ENCODE data around the gene TTC17. TPM values are rescaled to one million over a fixed set of nuclear protein-coding genes. Genes with fewer than 3 reads are reported as not detected.

TTC17 gene
- total and polyA plus RNA-seq, 9 of the 15 experiments (the other 6 are each of a cell fraction or from before 2014, with no cell fraction given), result 19.7 to 99.1 (median 53.3) TPM

DNA sequence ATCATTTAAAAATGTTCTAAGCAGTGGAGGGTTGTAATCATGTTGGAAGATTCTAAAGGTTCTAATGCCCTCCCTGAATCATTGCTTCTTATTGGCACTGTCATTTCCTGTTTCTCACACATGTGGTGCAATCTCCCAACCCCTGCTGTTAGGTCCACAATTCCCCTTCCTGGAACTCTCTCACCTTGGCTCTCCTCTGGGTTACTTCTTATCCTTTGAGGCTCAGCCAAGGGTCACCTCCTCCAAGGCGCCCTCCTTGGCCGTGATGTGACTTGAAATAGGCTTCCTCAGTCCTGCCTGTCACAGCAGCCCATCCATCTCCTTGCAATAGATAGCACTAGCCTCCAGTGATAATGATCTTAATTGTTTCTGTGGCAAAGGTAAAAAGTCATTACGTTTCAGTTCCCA lies 149.8 kb downstream of the TTC17 start:
- no peaks in the 10 kb centered on the region for H3K9me1 ChIP-seq (ENCODE audit: control insufficient read depth, insufficient read depth, low read length)
- in situ Hi-C loops (cut with MboI) (no loop called here), intact Hi-C loops (cut with micrococcal nuclease) (no loop called here)
- POLR2A ChIA-PET, result interaction anchor here (0.6 kb wide), 1 partner anchor 24 kb away, joined by 4 read pairs; no protein-coding TSS in a partner anchor
- peak; percentile 74 for TF ChIP-seq ZFP36 (IDR thresholded peaks at IDR 0.05; ENCODE audit: low read depth, low read length, partially characterized antibody)
- TF ChIP-seq, protein P1, sequence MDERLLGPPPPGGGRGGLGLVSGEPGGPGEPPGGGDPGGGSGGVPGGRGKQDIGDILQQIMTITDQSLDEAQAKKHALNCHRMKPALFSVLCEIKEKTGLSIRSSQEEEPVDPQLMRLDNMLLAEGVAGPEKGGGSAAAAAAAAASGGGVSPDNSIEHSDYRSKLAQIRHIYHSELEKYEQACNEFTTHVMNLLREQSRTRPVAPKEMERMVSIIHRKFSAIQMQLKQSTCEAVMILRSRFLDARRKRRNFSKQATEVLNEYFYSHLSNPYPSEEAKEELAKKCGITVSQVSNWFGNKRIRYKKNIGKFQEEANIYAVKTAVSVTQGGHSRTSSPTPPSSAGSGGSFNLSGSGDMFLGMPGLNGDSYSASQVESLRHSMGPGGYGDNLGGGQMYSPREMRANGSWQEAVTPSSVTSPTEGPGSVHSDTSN (CRISPR knock-in tag; IDR thresholded peaks at IDR 0.05; ENCODE audit: low read depth), result no peak
- TF ChIP-seq, protein P1 (tag; conservative IDR thresholded peaks at IDR 0.05; ENCODE audit: low read depth), result 0 out of 2 replicates have a peak, but pooled peaks have one; percentile 18
- TF ChIP-seq, protein P2, sequence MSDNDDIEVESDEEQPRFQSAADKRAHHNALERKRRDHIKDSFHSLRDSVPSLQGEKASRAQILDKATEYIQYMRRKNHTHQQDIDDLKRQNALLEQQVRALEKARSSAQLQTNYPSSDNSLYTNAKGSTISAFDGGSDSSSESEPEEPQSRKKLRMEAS (CRISPR knock-in tag; IDR thresholded peaks at IDR 0.05), result no peak
- TF ChIP-seq, protein P3, sequence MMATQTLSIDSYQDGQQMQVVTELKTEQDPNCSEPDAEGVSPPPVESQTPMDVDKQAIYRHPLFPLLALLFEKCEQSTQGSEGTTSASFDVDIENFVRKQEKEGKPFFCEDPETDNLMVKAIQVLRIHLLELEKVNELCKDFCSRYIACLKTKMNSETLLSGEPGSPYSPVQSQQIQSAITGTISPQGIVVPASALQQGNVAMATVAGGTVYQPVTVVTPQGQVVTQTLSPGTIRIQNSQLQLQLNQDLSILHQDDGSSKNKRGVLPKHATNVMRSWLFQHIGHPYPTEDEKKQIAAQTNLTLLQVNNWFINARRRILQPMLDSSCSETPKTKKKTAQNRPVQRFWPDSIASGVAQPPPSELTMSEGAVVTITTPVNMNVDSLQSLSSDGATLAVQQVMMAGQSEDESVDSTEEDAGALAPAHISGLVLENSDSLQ (IDR thresholded peaks at IDR 0.05), result 0 out of 2 replicates have a peak, but pooled peaks have one; percentile 20
- peak; percentile 36 for TF ChIP-seq MEIS2 (IDR thresholded peaks at IDR 0.05; ENCODE audit: partially characterized antibody)
- H3K4me2 ChIP-seq (ENCODE audit: insufficient read depth, low read length), result no peak overlapping the region
- no peak for ATAC-seq
- no peaks in the 10 kb centered on the region for H3K36me3 ChIP-seq (ENCODE audit: control insufficient read depth, insufficient read depth, low read length)
- no peak overlapping the region for H3K9ac ChIP-seq (ENCODE audit: insufficient read depth in 1 of 2, low read depth in 2 of 2, low read length in 2 of 2)
- peaks cover 4 to 31% of the 10 kb centered on the region in 2 experiments; a peak in 4 of 5 replicates for H3K27me3 ChIP-seq (ENCODE audit: control insufficient read depth in 2 of 2, insufficient read depth in 2 of 2, low read length in 2 of 2)
- H3K4me3 ChIP-seq, result no peak overlapping the region
- H3K9me3 ChIP-seq (replicated peaks; ENCODE audit: control insufficient read depth, insufficient read depth, low read depth, low read length), result no peaks in the 10 kb centered on the region
- H3K27ac ChIP-seq (ENCODE audit: extremely low read depth, low read depth, low read length), result no peak overlapping the region
- H2AFZ ChIP-seq (ENCODE audit: low read depth, low read length), result no peak overlapping the region
- H3K4me1 ChIP-seq (replicated peaks in 1 of 2; ENCODE audit: control insufficient read depth in 2 of 2, insufficient read depth in 2 of 2, low read length in 2 of 2), result no peaks in the 10 kb centered on the region
- CTCF ChIA-PET (ENCODE audit: low intra/inter-chr PET ratio), result no interaction called here
- DNase-seq (ENCODE audit: extremely low read depth in 1 of 4, low spot score in 3 of 4), result no peak
- H3K79me2 ChIP-seq (ENCODE audit: control insufficient read depth, insufficient read depth, low read length), result no peaks in the 10 kb centered on the region
- 2% methylated on average over 3 of the region's 3 CpGs for WGBS (ENCODE audit: insufficient coverage, low coverage, missing lambda C conversion rate)
- no peaks in the 10 kb centered on the region for H4K20me1 ChIP-seq (replicated peaks; ENCODE audit: control insufficient read depth, insufficient read depth, low read length)
- BruUV-seq (replicated peaks), result no TSS peak
- no peak for FAIRE-seq

All from K562 (cell line).